Kidney epithelial cell (primary cell): Measurements from ENCODE around the gene R3HCC1L. TPM values are rescaled to one million over a fixed set of nuclear protein-coding genes. Genes with fewer than 3 reads are reported as not detected.
A peak's percentile ranks its signal among the peaks of the same experiment; 100 is the strongest.

Source experiments
- DNase-seq: peaks from one replicate; pipeline ENCODE4 v3.0.0-alpha.2; 2010; ENCODE audit warnings: low read depth
- H3K27me3 ChIP-seq: 2 replicates; pipeline ENCODE4 v1.6.0; 2011; ENCODE audit warnings: low read length; ENCODE audit not compliant: control insufficient read depth, insufficient read depth
- H3K36me3 ChIP-seq: 2 replicates; pipeline ENCODE4 v1.5.1; 2011; ENCODE audit warnings: low read length; ENCODE audit not compliant: control insufficient read depth, insufficient read depth
- H3K4me3 ChIP-seq: 2 replicates; pipeline ENCODE4 v1.5.1; 2011; ENCODE audit warnings: low read depth, mild to moderate bottlenecking, control low read depth, low read length
- CTCF ChIP-seq: IDR thresholded peaks from 2 replicates; pipeline ENCODE4 v1.5.1; 2011; ENCODE audit warnings: mild to moderate bottlenecking, moderate library complexity, low read length, control low read depth, inconsistent platforms; ENCODE audit not compliant: insufficient read depth, poor library complexity, severe bottlenecking
- total RNA-seq: library from RNA; depleted of rRNA; stranded (reverse); fragments of >200 nt; gene quantifications from 2 replicates; pipeline ENCODE4 v1.2.3, GENCODE V29; 2015

R3HCC1L gene
- total RNA-seq, 1 donor from 2014 or later: 10.7 TPM

- DNase-seq: no peak
- no peak for TF ChIP-seq CTCF
- Histone ChIP-seq H3K36me3 (no peaks in the 10 kb centered on the region), H3K27me3 (no peaks in the 10 kb centered on the region), H3K4me3 (no peak overlapping the region)
Measured at GRCh38 chr10:98235846-98236245, 101.4 kb downstream of the R3HCC1L start.

GRCh38 chr10:98236862-98237261 lies 102.4 kb downstream of the R3HCC1L start:
- Histone ChIP-seq H3K27me3 (no peaks in the 10 kb centered on the region), H3K4me3 (no peak overlapping the region), H3K36me3 (no peaks in the 10 kb centered on the region)
- DNase-seq: no peak
- no peak for TF ChIP-seq CTCF

DNA sequence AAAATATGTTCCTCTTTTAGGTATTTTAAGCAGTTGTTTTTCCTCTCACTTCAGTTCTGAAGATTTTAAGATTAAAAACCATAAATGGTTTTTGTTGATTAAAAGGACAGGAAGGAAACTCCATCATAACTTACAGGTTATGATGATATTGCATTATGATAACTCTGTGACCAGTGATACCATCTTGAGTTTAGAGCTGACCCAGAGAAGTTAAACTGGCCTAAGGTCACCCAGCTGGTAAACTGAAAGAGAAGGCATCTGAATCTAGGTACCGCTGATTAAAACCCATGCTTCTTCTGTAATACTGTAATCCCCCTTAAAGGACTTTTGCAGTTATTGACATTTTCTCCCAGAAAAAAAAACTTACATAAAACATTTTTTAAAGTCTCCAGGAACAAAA lies 103.9 kb downstream of the R3HCC1L start:
- no peak for TF ChIP-seq CTCF
- no peaks in the 10 kb centered on the region for H3K27me3 ChIP-seq
- H3K36me3 ChIP-seq: no peaks in the 10 kb centered on the region
- H3K4me3 ChIP-seq: no peak overlapping the region
- no peak for DNase-seq

DNA sequence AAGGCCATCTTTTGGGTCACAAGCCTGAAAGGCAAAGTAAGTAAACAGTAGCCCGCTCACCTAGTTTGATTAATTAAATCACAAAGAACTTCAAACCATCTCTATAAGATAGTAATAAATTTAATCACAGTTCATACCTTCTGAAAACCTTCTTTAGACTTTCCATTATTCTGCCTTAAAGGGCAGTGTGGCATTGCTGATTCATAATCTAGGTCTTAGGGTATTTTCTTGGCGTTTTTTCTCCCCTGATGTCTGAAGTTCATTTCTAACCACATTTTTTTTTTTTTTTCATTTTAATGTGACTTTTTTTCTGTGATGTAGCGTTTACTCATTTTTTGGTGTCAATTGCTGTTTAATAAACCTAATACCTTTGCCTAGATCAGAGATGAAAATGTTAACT lies 106.1 kb downstream of the R3HCC1L start:
- no peaks in the 10 kb centered on the region for H3K36me3 ChIP-seq
- DNase-seq: no peak
- no peak for TF ChIP-seq CTCF
- H3K4me3 ChIP-seq: no peak overlapping the region
- H3K27me3 ChIP-seq: no peaks in the 10 kb centered on the region

DNA sequence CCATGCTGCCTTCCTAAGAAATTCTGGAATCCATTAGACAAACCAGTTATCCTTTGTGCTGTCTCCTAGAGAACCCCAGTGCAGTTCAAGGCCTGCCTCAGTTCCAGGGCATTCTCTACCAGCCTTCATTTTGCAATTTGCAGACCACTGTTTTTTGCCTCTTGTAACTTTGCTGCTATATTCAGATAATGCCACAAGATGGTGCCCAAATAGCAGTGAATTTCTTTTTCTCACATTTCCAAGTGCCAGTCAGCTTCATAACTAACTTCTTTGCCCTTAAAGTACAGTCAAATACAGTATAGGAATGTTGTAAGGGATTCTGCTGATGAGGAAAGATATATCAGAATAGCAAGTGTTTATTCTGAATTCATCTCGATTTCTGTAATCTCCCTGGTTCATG lies 108.4 kb downstream of the R3HCC1L start:
- no peak for DNase-seq
- Histone ChIP-seq H3K36me3 (no peaks in the 10 kb centered on the region), H3K27me3 (no peaks in the 10 kb centered on the region), H3K4me3 (no peak overlapping the region)
- TF ChIP-seq CTCF: peak; percentile 51

GRCh38 chr10:98244141-98244540 lies 109.7 kb downstream of the R3HCC1L start:
- no peaks in the 10 kb centered on the region for H3K27me3 ChIP-seq
- no peaks in the 10 kb centered on the region for H3K36me3 ChIP-seq
- no peak for DNase-seq
- TF ChIP-seq CTCF: no peak
- no peak overlapping the region for H3K4me3 ChIP-seq
